A549 (cell line): Measurements from ENCODE around the gene WDR77. TPM values are rescaled to one million over a fixed set of nuclear protein-coding genes. Genes with fewer than 3 reads are reported as not detected.

Experiments used
- ATAC-seq, 2 experiments: fragments of 200-7000 bp in 1 of 2; fragments of >200 bp in 1 of 2; cut with Nextera tagmentation in 1 of 2; cut with Tn5 transposase in 1 of 2; 3 replicates each; pipeline versions ENCODE4 v1.8.0 to v1.9.1; 2018 to 2020; ENCODE audit warnings: mild to moderate bottlenecking in 1 of 2, moderate library complexity in 1 of 2
- CTCF ChIA-PET: fragments of 300-600 bp; sonication (Branson Sonifier 250); formaldehyde crosslinking; extraction: SDS; loops from one replicate; lab custom pipeline; 2021; ENCODE audit warnings: antibody characterized with exemption, inconsistent platforms; lab: Yijun Ruan, JAX
- POLR2A ChIA-PET: fragments of 350-600 bp; formaldehyde crosslinking; extraction: SDS; loops from one replicate; lab custom pipeline; 2021; ENCODE audit warnings: antibody characterized with exemption, inconsistent platforms; lab: Yijun Ruan, JAX
- DNase-seq, 2 experiments: peaks; one replicate each; pipeline versions ENCODE4 v3.0.0 to v3.0.0-alpha.2; 2011 to 2016; ENCODE audit warnings: low read depth in 1 of 2, low spot score in 1 of 2
- FAIRE-seq: peaks from 2 replicates; lab custom pipeline; 2011; peaks lifted over from hg19 to GRCh38; lab: Jason Lieb, UNC
- H3K27ac ChIP-seq, 2 experiments: fragments of >200 bp; sonication (Bioruptor Twin); formaldehyde crosslinking; 3 replicates each; pipeline ENCODE4 v1.5.1; 2016 to 2017
- H3K4me1 ChIP-seq: fragments of >200 bp; sonication (Bioruptor Twin); formaldehyde crosslinking; 3 replicates; pipeline ENCODE4 v1.6.1; 2016
- H3K4me2 ChIP-seq: fragments of >200 bp; sonication (Bioruptor Twin); formaldehyde crosslinking; 3 replicates; pipeline ENCODE4 v1.6.1; 2016
- H3K4me3 ChIP-seq: fragments of >200 bp; sonication (Bioruptor Twin); formaldehyde crosslinking; 3 replicates; pipeline ENCODE4 v1.5.1; 2016
- H3K9me3 ChIP-seq: fragments of >200 bp; sonication (Bioruptor Twin); formaldehyde crosslinking; 3 replicates; pipeline ENCODE4 v1.6.1; 2016
- BCL3 ChIP-seq: fragments of >200 bp; sonication (Bioruptor Twin); formaldehyde crosslinking; IDR thresholded peaks from 3 replicates; pipeline ENCODE4 v1.6.1; 2016
- BHLHE40 ChIP-seq: IDR thresholded peaks from 2 replicates; pipeline ENCODE4 v1.6.1; 2012; ENCODE audit warnings: low read depth, low read length, inconsistent platforms
- CBX8 ChIP-seq: fragments of 200-600 bp; sonication (generic); IDR thresholded peaks from 2 replicates; pipeline ENCODE4 v1.6.1; 2016
- EP300 ChIP-seq, 2 experiments: fragments of >200 bp; sonication (Bioruptor Twin); formaldehyde crosslinking; IDR thresholded peaks; 2 replicates in 1 of 2; 3 replicates in 1 of 2; pipeline ENCODE4 v1.6.1; 2016 to 2017
- FOSL2 ChIP-seq, 2 experiments: fragments of 450-650 bp in 1 of 2; fragments of >200 bp in 1 of 2; sonication (Bioruptor Twin) in 1 of 2; formaldehyde crosslinking; IDR thresholded peaks; 2 replicates each; pipeline versions ENCODE4 v1.5.0 to v1.6.1; 2016 to 2020; ENCODE audit warnings: mild to moderate bottlenecking in 1 of 2, moderate library complexity in 1 of 2
- FOXS1 ChIP-seq: fragments of 250-450 bp; sonication (Bioruptor Pico); IDR thresholded peaks from 2 replicates; pipeline ENCODE4 v1.5.0; 2020; ENCODE audit warnings: mild to moderate bottlenecking, moderate library complexity
- HEYL ChIP-seq: fragments of 250-450 bp; sonication (Bioruptor Pico); IDR thresholded peaks from 2 replicates; pipeline ENCODE4 v1.8.0; 2021; ENCODE audit warnings: mild to moderate bottlenecking, moderate library complexity
- HOXB5 ChIP-seq: fragments of 250-450 bp; sonication (Bioruptor Pico); IDR thresholded peaks from 2 replicates; pipeline ENCODE4 v1.5.0; 2020; ENCODE audit warnings: mild to moderate bottlenecking, moderate library complexity
- KDM5A ChIP-seq: fragments of 200-600 bp; sonication (generic); IDR thresholded peaks from 2 replicates; pipeline ENCODE4 v1.6.1; 2016; ENCODE audit warnings: antibody characterized with exemption, mild to moderate bottlenecking
- MAZ ChIP-seq: fragments of 150-350 bp; IDR thresholded peaks from 2 replicates; pipeline ENCODE4 v1.6.1; 2014; ENCODE audit warnings: antibody characterized with exemption, low read depth, low read length, borderline replicate concordance
- PHF8 ChIP-seq: fragments of 200-600 bp; sonication (generic); IDR thresholded peaks from 2 replicates; pipeline ENCODE4 v1.6.1; 2016; ENCODE audit warnings: low read depth, mild to moderate bottlenecking, antibody characterized with exemption, moderate library complexity, borderline replicate concordance
- RAD21 ChIP-seq, 2 experiments: fragments of >200 bp in 1 of 2; sonication (Bioruptor Twin) in 1 of 2; formaldehyde crosslinking in 1 of 2; IDR thresholded peaks in 1 of 2; conservative IDR thresholded peaks in 1 of 2; 2 replicates in 1 of 2; 3 replicates in 1 of 2; pipeline ENCODE4 v1.6.1; 2012 to 2018; ENCODE audit warnings: inconsistent platforms in 1 of 2
- RARB ChIP-seq: fragments of 250-450 bp; sonication (Bioruptor Pico); IDR thresholded peaks from 2 replicates; pipeline ENCODE4 v1.8.0; 2021; ENCODE audit warnings: mild to moderate bottlenecking, moderate library complexity
- RCOR1 ChIP-seq: fragments of 150-350 bp; IDR thresholded peaks from 2 replicates; pipeline ENCODE4 v1.6.1; 2014; ENCODE audit warnings: antibody characterized with exemption, low read length, low read depth
- RFX5 ChIP-seq: fragments of 450-650 bp; IDR thresholded peaks from 2 replicates; pipeline ENCODE4 v1.7.1; 2014; ENCODE audit warnings: antibody characterized with exemption, mild to moderate bottlenecking, moderate library complexity
- SMC3 ChIP-seq: fragments of >200 bp; sonication (Bioruptor Twin); formaldehyde crosslinking; IDR thresholded peaks from 3 replicates; pipeline ENCODE4 v1.6.1; 2018; ENCODE audit warnings: inconsistent platforms
- TFCP2L1 ChIP-seq: fragments of 250-450 bp; sonication (Bioruptor Pico); IDR thresholded peaks from 2 replicates; pipeline ENCODE4 v1.5.0; 2021; ENCODE audit warnings: mild to moderate bottlenecking
- USF2 ChIP-seq: fragments of 450-650 bp; IDR thresholded peaks from 2 replicates; pipeline ENCODE4 v1.6.1; 2014; ENCODE audit warnings: antibody characterized with exemption
- WGBS: methylation state at CpG from one replicate; pipeline ENCODE4 v1.1.6; 2017; ENCODE audit errors: missing lambda C conversion rate; 5-methylcytosine and 5-hydroxymethylcytosine counted together
- polyA plus RNA-seq, 4 experiments: library from polyadenylated mRNA; depleted of rRNA in 3 of 4; stranded (reverse); fragments of >200 nt; fragmentation: RNase III in 1 of 4; extraction: RNeasy Plus Mini Kit Qiagen cat#74134 plus additional on column Dnase treatment in 1 of 4; gene quantifications; 2 replicates in 3 of 4; 3 replicates in 1 of 4; pipeline ENCODE4 v1.2.3, GENCODE V29; 2011 to 2017
- TF ChIP-seq, protein P1 (sequence below): IDR thresholded peaks from 2 replicates; pipeline ENCODE4 v1.6.1; 2012; ENCODE audit warnings: low read depth, borderline replicate concordance
- TF ChIP-seq, protein P2 (sequence below): IDR thresholded peaks from 2 replicates; pipeline ENCODE4 v1.6.1; 2012
- TF ChIP-seq, protein P3 (sequence below): fragments of 200-600 bp; sonication (generic); IDR thresholded peaks from 2 replicates; pipeline ENCODE4 v1.6.1; 2016; ENCODE audit warnings: antibody characterized with exemption, mild to moderate bottlenecking, moderate library complexity

Gene WDR77
- polyA plus RNA-seq, 2 of the 4 experiments (the other 2 are of a cell fraction) = 53.0 to 122 TPM

DNA sequence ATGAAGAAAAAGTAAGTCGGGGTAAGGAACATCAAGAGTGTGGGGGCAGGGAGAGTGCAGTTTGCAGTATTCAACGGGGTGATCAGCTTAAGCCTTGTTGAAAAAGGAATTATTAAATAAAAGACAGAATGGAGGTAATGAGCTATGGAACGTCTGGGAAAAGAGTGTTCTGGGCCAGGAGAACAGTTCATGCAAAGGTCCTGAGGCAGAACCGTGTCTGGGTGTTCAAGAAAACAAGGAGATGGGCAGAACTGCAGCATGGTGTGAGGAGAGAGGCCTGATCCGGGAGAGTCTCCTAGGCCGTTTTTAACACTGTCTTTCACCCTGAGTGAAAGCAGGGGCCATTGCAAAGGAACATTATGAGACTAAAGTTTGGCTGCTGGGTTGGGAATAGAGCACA is 41.8 kb downstream of the WDR77 start (continued):
- TF ChIP-seq, protein P1, sequence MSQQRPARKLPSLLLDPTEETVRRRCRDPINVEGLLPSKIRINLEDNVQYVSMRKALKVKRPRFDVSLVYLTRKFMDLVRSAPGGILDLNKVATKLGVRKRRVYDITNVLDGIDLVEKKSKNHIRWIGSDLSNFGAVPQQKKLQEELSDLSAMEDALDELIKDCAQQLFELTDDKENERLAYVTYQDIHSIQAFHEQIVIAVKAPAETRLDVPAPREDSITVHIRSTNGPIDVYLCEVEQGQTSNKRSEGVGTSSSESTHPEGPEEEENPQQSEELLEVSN = no peak
- no peak for TF ChIP-seq BCL3
- TF ChIP-seq RARB (CRISPR knock-in tag) = no peak
- no peak for TF ChIP-seq TFCP2L1 (CRISPR knock-in tag)
- no peak for TF ChIP-seq FOSL2 (IDR thresholded peaks at IDR 0.05)
- no peak for TF ChIP-seq FOSL2 (CRISPR knock-in tag; IDR thresholded peaks at IDR 0.05)
- no peak for TF ChIP-seq HEYL
- TF ChIP-seq MAZ = no peak
- no peak for TF ChIP-seq RFX5
- no peak for TF ChIP-seq RCOR1

GRCh38 chr1:111406321-111406768 is 42.7 kb downstream of the WDR77 start:
- ATAC-seq (no peak), DNase-seq (no peak), FAIRE-seq (no peak)
- Histone ChIP-seq H3K4me1 (no peaks in the 10 kb centered on the region), H3K4me3 (no peak overlapping the region), H3K27ac (no peak overlapping the region), H3K4me2 (no peak overlapping the region), H3K9me3 (no peaks in the 10 kb centered on the region)
- POLR2A ChIA-PET = no interaction called here
- TF ChIP-seq HOXB5 (CRISPR knock-in tag) = no peak
- TF ChIP-seq, protein P2, sequence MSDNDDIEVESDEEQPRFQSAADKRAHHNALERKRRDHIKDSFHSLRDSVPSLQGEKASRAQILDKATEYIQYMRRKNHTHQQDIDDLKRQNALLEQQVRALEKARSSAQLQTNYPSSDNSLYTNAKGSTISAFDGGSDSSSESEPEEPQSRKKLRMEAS = no peak
- TF ChIP-seq TFCP2L1 (CRISPR knock-in tag) = no peak
- no peak for TF ChIP-seq RAD21 (conservative IDR thresholded peaks at IDR 0.05 in 1 of 2, IDR thresholded peaks at IDR 0.05 in 1 of 2)
- TF ChIP-seq PHF8 = no peak
- no peak for TF ChIP-seq CBX8
- no peak for TF ChIP-seq EP300 (IDR thresholded peaks at IDR 0.05)
- CTCF ChIA-PET = no interaction called here
- 8% methylated on average over 2 of the region's 2 CpGs for WGBS

- no peaks in the 10 kb centered on the region for H3K4me1 ChIP-seq
- ChIA-PET POLR2A (no interaction called here), CTCF (interaction anchor here (1.1 kb wide), 1 partner anchor 182 kb away, joined by 8 read pairs; no protein-coding TSS in a partner anchor)
- 65% methylated on average over 4 of the region's 4 CpGs for WGBS
- DNase-seq (no peak), ATAC-seq (no peak), FAIRE-seq (no peak)
- H3K9me3 ChIP-seq = no peaks in the 10 kb centered on the region
- TF ChIP-seq BHLHE40 (no peak), FOXS1 (CRISPR knock-in tag) (no peak), KDM5A (no peak), SMC3 (no peak), BCL3 (no peak), RARB (CRISPR knock-in tag) (no peak), USF2 (no peak)
- TF ChIP-seq, protein P3, sequence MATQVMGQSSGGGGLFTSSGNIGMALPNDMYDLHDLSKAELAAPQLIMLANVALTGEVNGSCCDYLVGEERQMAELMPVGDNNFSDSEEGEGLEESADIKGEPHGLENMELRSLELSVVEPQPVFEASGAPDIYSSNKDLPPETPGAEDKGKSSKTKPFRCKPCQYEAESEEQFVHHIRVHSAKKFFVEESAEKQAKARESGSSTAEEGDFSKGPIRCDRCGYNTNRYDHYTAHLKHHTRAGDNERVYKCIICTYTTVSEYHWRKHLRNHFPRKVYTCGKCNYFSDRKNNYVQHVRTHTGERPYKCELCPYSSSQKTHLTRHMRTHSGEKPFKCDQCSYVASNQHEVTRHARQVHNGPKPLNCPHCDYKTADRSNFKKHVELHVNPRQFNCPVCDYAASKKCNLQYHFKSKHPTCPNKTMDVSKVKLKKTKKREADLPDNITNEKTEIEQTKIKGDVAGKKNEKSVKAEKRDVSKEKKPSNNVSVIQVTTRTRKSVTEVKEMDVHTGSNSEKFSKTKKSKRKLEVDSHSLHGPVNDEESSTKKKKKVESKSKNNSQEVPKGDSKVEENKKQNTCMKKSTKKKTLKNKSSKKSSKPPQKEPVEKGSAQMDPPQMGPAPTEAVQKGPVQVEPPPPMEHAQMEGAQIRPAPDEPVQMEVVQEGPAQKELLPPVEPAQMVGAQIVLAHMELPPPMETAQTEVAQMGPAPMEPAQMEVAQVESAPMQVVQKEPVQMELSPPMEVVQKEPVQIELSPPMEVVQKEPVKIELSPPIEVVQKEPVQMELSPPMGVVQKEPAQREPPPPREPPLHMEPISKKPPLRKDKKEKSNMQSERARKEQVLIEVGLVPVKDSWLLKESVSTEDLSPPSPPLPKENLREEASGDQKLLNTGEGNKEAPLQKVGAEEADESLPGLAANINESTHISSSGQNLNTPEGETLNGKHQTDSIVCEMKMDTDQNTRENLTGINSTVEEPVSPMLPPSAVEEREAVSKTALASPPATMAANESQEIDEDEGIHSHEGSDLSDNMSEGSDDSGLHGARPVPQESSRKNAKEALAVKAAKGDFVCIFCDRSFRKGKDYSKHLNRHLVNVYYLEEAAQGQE = no peak
- H3K4me2 ChIP-seq = no peak overlapping the region
- no peak overlapping the region for H3K4me3 ChIP-seq
- no peak overlapping the region for H3K27ac ChIP-seq
These were observed 44.5 kb downstream of the WDR77 start for GRCh38 chr1:111404588-111404987.
